HL-60/S4 (cell line): ENCODE data around the gene CALB2.

Experiments used
- in situ Hi-C: fragments of 300-500 bp; cut with MboI; formaldehyde crosslinking; loops from 2 replicates; pipeline ENCODE4 v1.14.3; 2022; ENCODE audit warnings: low sequenced_read_pairs

Gene CALB2

DNA sequence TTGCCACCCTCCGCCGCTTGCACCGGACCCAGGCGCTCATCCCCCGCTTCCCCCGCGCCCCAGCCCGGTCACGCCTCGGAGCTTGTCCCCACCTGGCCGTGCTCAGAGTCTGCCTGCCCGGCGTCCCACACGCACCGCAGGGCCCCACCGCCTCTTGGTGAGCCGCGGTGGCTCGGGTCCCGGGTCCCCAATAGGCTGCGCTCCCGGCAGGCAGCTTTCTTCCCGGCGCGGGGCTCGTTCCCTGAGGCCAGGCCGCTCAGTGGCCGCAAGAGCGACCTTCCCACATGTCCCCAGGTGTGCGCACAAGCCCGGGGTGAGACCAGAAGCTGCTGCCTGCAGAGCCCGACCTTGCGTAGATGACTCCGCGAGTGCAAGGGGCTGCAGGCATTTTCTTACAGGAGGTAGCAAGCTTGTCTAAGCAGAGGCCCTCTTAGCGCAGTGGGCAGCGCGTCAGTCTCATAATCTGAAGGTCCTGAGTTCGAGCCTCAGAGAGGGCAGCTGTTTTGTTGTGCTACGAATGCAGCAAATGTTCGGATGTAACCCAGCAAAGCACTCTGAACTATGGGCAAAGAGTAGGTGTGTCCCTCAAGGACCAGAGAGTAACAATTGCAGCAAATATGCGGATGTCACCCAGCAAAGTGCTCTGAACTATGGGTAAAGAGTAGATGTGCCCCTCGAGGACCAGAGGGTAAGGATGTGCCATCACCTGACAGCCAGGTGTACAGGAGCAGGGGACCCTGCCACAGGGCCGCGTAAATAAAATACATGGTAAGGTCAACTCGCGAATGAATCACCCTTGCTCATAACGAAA lies 67.8 kb downstream of the CALB2 start:
- in situ Hi-C loops: no loop called here

DNA sequence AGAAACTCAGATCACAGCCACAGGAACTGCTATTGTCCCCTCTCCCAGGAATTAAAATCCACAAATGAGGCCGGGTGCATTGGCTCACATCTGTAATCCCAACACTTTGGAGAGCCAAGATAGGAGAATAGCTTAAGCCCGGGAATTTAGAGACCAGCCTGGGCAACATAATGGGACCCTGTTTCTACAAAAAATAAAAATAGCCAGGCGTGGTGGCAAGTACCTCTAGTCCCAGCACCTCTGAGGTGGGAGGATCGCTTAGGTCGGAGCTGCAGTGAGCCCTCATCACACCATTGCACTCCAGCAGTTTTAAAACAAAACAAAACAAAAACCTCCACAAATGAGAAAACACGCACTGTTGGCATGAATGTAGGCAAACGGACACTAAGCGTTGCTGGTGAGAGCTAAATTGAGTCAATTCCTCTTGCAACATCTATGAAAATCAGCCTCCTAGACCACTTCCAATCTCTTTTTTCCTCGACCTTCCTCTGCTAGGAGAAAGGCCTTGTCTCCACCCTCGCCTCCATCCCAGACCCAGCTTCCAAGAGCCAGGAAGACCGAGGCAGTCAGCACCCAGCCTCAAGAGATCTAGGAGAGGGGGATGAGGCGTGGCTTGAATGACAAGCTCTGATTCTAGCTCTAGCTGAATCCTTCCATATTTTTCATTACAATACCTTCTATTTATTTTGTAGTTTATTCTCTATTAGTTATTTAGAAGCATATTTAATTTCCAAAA lies 68.5 kb downstream of the CALB2 start:
- in situ Hi-C loops: no loop called here

DNA sequence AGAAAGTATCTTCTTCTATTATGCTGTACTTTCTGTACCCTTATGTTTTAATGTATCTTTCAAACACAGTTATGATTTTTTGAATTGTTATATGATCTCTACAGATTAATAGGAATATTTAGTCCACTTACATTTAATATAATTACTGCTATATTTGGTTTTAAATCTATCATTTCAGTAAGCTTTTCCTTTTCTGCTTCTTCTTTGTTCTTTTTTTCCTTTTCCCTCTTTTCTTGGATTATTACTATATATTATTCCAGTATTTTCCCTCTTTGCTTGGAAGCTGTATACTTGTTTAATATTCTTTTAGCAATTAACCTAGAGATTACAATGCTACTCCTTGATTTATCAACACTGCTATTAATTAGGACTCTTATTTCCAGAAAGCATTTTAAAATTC lies 69.9 kb downstream of the CALB2 start:
- in situ Hi-C loops: no loop called here

DNA sequence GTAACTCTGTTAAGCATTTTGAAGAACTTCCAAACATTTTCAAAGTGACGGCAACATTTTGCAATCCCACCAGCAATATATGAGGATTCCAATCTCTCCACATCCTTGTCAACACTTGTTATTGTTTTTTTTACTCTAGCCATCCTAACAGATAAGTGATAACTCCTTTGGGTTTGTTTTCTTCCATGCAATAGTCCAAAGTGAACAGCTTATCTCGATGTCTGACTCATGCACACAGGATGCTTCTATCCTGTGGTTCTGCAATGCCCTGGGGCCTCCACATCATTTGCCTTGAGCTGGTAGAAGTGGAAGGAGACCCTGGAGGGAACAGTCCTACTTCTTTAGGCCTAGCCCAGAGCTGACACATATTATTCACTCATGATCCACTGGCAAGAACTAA lies 70.4 kb downstream of the CALB2 start:
- in situ Hi-C loops: no loop called here

DNA sequence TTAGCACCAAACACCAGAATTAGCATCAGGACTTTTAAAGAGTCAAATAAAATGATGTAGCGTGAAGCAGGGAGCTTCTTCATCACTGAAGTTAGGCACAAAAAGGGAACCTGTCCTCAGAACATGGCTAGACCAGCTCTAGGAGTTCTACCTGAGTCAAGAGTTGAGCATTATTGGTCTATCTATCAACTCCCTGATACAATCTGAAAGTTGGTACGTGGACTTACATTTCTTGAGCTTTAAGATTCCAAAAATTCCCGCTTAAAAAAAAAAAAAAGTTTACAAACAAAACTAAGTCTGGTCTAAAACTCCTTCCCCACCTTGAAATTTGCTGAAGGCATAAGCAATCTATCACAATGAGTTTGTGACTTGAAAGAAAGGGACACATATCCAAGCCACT lies 71.1 kb downstream of the CALB2 start:
- in situ Hi-C loops: no loop called here

DNA sequence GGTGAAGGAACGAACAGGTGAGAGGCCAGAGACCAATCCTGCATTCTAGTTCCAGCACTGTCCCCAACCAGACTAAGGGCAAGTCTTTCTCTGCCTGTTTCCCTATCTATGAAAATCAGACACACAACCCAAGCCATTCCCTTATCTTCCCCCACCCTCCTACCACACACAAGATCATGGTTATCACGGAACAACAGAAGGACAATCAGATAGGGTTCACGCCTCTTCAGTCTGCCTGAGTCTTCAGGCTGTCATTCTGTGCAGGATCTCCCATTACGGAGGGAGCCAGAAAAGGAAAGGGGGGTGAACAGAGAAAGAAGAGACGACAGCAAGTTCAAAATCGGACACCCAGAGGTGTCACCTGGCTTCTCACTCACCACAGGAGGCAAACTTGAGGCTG lies 72.2 kb downstream of the CALB2 start:
- in situ Hi-C loops: no loop called here

DNA sequence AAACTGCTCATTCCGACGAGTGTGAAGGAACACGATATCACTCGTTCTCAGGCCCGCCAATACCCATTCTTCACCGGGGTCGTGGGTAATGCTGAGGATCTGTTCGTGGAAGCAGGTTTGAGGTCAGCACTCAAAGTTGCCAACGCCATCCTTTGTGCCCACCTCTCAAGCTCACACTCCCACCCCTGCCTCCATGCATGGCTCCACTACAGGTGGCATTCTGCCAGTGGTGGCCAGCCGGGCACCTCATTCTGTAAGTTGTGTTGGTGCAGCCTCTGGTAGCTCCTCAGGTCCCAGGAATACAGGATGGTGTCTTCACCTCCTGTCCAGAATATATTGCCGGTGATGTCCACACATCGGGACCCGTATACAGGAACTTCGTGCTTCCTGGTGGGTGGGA lies 72.7 kb downstream of the CALB2 start:
- in situ Hi-C loops: no loop called here

DNA sequence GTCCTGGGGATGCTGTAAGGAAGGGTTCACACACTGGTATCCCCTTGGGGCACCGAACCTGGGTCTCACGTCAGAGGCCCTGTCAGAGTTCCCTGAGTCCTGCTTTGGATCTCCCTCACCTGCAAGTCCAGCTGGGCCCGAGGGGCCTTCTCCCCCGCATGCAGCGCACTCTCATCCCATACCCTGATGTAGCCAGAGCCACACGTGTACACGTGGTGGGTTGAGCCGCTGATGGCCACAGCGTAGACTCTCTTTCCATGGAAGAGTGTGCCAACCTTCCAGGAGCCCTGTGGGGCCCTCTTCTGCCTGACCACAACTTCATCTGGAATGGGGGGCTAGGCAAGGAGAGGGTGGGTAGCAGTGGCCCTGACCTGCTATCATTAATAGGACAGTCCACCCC lies 73.5 kb downstream of the CALB2 start:
- in situ Hi-C loops: no loop called here

DNA sequence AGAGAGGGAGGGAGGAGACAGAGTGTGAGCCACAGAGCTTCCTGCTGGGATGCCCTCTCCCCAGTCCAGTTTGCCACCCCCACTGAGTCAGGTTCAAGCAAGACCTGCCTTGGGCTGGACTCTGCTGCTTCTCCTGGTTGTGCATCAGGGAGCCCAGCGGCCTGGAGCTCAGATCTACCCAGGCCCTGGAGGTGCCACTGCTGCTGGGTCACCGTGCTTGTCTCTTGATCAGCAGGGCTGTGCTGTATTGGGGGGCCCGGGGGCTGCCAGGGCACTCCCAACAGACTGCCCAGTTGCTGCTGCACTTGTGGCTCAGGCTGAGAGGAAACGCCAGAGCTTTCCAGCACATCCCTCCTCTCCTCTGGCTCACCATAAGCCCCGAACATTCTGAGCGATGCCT lies 74.4 kb downstream of the CALB2 start:
- in situ Hi-C loops: no loop called here

DNA sequence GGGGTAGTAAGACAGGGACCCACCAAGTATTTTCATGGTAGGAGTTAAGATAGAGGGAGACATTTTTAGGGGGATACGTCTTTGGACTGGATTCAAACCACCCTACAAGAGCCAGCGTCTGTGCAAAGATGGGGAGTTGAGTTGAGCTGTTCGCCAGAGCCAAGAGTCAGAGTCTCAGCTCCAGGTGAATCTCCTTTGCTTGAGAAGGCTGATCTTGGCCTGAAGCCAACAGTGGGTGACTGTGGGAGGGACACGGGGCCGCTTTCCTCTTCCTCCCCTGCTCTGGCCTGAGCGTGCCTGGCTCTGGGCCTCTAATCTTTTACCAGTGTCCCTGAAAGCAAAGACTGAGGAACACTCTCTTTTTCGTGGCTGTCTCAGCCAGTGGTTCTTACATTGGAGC lies 78.0 kb downstream of the CALB2 start:
- in situ Hi-C loops: no loop called here

DNA sequence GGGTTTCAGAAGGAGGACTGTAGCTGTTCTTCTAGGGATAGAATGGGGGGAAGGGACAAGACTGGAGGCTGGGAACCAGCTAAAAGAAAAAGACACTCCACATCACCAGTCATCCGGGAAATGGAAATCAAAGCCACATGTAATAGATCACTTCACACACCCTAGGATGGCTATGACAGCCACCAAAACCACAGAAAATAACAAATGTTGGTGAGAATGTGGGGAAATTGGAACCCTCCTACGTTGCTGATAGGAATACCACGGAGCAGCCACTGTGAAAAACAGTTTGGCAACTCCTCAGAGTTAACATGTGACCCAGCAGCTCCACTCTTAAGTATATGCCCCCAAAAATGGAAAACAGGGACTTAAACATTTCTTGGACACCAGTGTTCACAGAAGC lies 81.0 kb downstream of the CALB2 start:
- in situ Hi-C loops: no loop called here
